Left ventricle myocardium inferior (tissue), 1 donor: Measurements from ENCODE around the gene HAND1. TPM values are rescaled to one million over a fixed set of nuclear protein-coding genes. Genes with fewer than 3 reads are reported as not detected.

Experiments used
- DNase-seq: peaks from one replicate; pipeline ENCODE4 v3.0.0-alpha.2; 2020
- H3K27ac ChIP-seq: fragments of 200-600 bp; replicated peaks from 2 replicates; pipeline ENCODE4 v1.8.0; 2021
- H3K27me3 ChIP-seq: fragments of 200-600 bp; 2 replicates; pipeline ENCODE4 v1.8.0; 2021; ENCODE audit warnings: low read depth
- H3K36me3 ChIP-seq: fragments of 200-600 bp; 2 replicates; pipeline ENCODE4 v1.8.0; 2021
- H3K4me1 ChIP-seq: fragments of 200-600 bp; 2 replicates; pipeline ENCODE4 v1.8.0; 2021
- H3K4me3 ChIP-seq: fragments of 200-600 bp; 2 replicates; pipeline ENCODE4 v1.8.0; 2021; ENCODE audit warnings: mild to moderate bottlenecking, moderate library complexity
- H3K9me3 ChIP-seq: fragments of 200-600 bp; replicated peaks from 2 replicates; pipeline ENCODE4 v1.8.0; 2021
- CTCF ChIP-seq: fragments of 200-600 bp; IDR thresholded peaks from 2 replicates; pipeline ENCODE4 v1.8.0; 2021; ENCODE audit warnings: antibody characterized with exemption, mild to moderate bottlenecking, borderline replicate concordance
- intact Hi-C: fragments of 100-400 bp; cut with micrococcal nuclease; formaldehyde crosslinking; loops from one replicate; pipeline ENCODE4 v1.11.0; 2022
- total RNA-seq: library from RNA; stranded (reverse); fragmentation: NEBNext Ultra II Directional; extraction: Animal tissue kit (Norgen Biotek cat#: 25700); gene quantifications from one replicate; pipeline ENCODE4 v1.2.1, GENCODE V29; 2021
- donor health status: DM: no; HTN: yes; CAD: no; lungs with severe emphysema.

HAND1 gene
- total RNA-seq, 1 donor from 2014 or later = 26.2 TPM

GRCh38 chr5:154445422-154446194 lies 32.4 kb downstream of the HAND1 start, which contains the start of gene SAP30L:
SAP30L (plus strand) TSS chr5:154445997; CDS start chr5:154446605, 608 bp downstream.
- H3K27me3 ChIP-seq = no peaks in the 10 kb centered on the region
- H3K4me1 ChIP-seq = peaks cover 68% of the 10 kb centered on the region
- H3K36me3 ChIP-seq = peaks cover 18% of the 10 kb centered on the region
- peak; percentile 95 for DNase-seq
- intact Hi-C loops = no loop called here
- H3K4me3 ChIP-seq = peak within 1 kb of the TSS; percentile 95
- H3K27ac ChIP-seq = peak within 1 kb of the TSS; percentile 90
- no peak for TF ChIP-seq CTCF
- no peaks in the 10 kb centered on the region for H3K9me3 ChIP-seq

DNA sequence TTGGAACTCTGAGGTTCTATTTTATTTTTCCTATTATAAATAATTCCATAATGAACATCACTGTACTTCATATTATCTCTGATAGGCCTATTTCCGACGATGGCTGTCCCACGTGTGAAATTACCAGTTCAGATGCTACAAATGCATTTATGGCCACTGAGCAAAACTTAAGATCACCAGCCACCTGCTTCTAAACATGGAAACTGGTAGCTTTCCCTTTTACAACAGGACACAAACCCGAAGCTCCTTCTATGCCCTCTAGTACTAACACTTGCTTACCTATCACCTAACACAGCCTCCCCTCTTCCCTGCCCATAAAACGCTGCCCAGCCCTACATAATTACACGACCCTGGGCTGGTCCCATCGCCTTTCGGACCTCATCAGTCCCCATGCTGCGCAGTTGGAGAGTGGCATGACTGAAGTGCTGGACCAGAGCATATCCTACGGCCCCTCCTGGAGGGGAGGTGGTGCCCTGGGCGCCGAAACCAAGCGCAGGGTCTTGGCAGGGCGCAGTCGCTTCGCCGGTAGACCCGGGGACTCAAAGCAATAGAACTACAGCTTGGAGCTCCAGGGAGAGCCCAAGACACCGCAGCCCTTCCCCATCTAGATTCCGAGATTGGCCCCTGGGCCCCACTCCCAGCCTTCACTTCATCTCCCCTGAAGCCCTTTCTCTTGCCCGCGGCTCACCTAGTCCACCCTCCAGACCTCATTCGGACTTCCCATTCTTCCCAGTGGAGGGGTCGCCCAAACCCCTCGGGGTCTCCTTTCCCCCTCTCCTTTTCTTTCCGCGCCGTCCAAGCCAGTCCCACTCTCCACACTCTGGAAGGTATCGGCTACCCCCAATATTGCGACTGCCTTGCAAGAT lies 33.2 kb downstream of the HAND1 start:
- H3K9me3 ChIP-seq = no peaks in the 10 kb centered on the region
- peaks cover 26% of the 10 kb centered on the region for H3K36me3 ChIP-seq
- no peaks in the 10 kb centered on the region for H3K27me3 ChIP-seq
- peak overlapping the region; percentile 95 for H3K4me3 ChIP-seq
- peak overlapping the region; percentile 90 for H3K27ac ChIP-seq
- DNase-seq = peak; percentile 16
- TF ChIP-seq CTCF = no peak
- H3K4me1 ChIP-seq = peaks cover 60% of the 10 kb centered on the region
- intact Hi-C loops = no loop called here

GRCh38 chr5:154442801-154443200 lies 35.2 kb downstream of the HAND1 start:
- Histone ChIP-seq H3K9me3 (no peaks in the 10 kb centered on the region), H3K27me3 (no peaks in the 10 kb centered on the region), H3K36me3 (peaks cover 42% of the 10 kb centered on the region), H3K4me1 (peaks cover 42% of the 10 kb centered on the region), H3K27ac (no peak overlapping the region), H3K4me3 (no peak overlapping the region)
- DNase-seq = no peak
- intact Hi-C loops = no loop called here
- no peak for TF ChIP-seq CTCF

DNA sequence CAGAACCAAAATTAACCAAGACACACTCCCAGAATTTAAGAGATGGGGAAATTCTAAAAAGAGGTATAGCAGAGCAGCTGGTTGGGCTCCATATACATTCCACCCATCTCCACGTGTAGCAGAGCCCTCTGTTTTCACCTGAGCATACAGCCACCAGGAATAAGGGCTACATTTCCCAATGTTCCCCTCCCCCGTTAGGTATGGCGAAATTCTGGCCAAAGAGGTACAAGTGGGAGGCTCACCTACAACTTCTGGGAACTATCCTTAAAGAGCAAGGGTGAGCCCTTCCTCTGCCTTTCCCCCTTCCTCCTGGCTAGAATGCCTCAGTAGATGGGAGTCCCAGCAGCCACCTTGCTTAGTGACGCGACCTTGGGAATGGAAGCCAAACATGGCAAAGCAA lies 37.5 kb downstream of the HAND1 start:
- H3K4me3 ChIP-seq = no peak overlapping the region
- no peak overlapping the region for H3K27ac ChIP-seq
- H3K9me3 ChIP-seq = no peaks in the 10 kb centered on the region
- no peaks in the 10 kb centered on the region for H3K27me3 ChIP-seq
- H3K36me3 ChIP-seq = peaks cover 64% of the 10 kb centered on the region
- intact Hi-C loops = no loop called here
- no peak for TF ChIP-seq CTCF
- DNase-seq = no peak
- peaks cover 23% of the 10 kb centered on the region for H3K4me1 ChIP-seq

DNA sequence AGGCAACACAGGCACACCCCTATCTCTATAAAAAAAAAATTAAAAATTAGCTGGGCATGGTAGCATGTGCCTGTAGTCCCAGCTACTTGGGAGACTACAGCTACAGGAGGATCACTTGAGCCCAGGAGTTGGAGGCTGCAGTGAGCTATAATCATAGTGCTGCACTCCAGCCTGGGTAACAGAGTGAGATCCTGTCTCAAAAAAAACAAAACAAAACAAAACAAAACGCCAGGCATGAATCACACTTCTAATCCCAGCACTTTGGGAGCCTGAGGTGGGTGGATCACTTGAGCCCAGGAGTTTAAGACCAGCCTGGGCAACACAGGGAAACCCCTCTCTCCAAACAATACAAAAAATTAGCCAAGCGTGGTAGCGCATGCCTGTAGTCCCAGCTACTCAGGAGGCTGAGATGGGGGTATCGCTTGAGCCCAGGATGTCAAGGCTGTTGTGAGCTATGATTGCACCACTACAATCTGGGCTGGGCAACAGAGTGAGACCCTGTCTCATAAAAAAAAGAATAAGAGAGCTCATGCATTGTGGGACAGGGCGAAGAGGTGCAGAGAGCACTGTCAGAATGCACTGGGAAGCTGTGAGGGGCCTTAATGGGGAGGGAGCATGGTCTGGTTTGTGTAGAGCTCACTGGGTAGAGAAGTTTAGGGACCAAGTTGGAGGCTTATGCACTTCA lies 40.6 kb downstream of the HAND1 start:
- intact Hi-C loops = no loop called here
- no peak overlapping the region for H3K4me3 ChIP-seq
- peaks cover 62% of the 10 kb centered on the region for H3K36me3 ChIP-seq

More for the DNA sequence above, 40.6 kb downstream of the HAND1 start:
- Histone ChIP-seq H3K27me3 (no peaks in the 10 kb centered on the region), H3K9me3 (no peaks in the 10 kb centered on the region), H3K4me1 (peaks cover 4% of the 10 kb centered on the region), H3K27ac (no peak overlapping the region)
- DNase-seq = no peak
- TF ChIP-seq CTCF = no peak
